Suppressor macrophage treated with lipopolysaccharide for 1 hour (primary cell): ENCODE measurements around the gene CFAP300.

Experiments
- DNase-seq, 3 donors: peaks; one replicate each; pipeline ENCODE4 v3.0.0-alpha.2; 2020 to 2022

Gene CFAP300

DNA sequence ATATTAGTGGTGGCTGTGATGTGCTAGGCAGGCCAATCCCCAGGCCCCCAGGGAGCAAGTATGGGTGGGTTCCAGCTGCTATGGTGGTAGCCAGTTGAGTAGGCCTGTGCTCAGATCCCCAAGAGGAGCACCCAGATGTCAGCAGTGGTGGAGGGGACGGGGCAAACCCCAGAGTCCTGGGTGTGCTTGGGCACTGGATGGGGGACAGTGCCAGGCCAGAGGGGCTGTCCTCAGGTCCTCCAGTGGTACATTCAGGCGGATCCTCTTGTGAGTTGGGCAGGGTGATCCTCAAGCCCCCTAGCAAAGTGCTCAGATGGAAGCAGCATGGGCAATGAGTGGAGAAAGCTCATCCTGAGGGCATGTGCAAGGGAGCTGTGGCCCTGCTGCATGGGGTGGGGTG is 26.0 kb downstream of the CFAP300 start:
- no peak for DNase-seq

DNA sequence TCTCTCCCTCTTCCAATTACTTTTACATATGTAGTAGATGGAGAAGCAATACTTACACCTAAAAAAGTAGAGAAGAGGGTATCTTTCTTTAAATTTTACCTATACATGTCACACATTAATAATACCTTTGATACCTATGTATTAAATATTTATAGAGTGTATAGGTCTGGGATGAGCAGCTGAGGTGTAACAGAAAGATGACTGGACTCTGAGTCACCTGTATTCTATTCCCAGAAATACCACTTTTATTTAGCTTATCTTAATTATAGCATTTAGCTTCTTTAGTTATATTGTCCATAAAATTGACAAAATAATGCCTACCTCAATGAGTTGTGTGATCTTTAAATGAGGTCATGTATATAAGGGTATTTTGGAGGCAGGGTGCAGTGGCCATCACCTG is 32.4 kb downstream of the CFAP300 start:
- no peak for DNase-seq

DNA sequence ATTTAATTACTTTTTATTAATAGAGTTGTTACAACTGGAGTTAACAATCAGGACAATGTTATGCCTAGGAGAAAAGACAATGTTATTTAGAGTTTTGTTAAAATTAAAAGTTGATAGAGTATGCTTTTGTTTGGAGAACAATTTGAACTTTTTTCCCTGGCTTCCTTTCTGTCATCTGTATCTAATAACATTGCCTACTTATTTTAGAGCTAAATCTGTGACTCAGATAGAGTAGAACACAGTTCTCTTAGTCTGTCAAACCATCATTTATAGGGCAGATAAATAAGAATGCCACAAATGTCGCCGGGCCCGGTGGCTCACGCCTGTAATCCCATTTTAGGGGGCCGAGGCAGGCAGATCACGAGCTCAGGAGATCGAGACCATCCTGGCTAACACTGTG is 34.1 kb downstream of the CFAP300 start:
- no peak for DNase-seq

DNA sequence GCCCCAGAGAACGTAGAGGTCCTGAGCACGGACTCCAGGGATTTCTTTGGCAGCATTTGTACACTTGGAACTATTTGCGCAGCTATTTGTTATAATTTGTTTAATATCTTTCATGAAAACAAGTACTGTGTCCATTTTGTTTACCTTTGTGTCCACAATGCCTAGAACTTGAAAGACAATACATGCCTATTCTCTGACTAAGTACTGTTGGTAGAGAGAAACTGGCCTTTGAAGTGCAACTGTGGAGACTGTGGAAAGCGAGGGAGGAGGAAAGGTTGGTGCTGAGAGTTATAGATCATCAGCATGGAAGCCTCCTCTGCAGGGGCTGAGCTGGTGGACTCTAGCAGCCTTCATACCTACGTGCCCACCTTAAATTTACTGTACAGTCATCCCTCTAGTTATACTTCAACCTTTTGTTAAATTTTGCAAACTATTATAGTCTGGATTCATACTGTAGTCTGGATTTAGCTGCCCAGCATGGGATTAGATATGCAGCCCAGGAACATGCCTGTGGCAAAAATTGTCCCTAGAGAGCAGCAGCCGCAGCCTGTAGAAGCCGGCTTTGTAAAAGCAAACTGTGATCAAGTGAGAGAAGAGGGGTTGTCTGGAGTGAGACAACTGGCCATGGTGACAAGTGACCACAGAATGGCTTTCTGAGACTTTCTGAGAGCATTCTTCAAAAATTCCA is 38.8 kb downstream of the CFAP300 start:
- DNase-seq: no peak

DNA sequence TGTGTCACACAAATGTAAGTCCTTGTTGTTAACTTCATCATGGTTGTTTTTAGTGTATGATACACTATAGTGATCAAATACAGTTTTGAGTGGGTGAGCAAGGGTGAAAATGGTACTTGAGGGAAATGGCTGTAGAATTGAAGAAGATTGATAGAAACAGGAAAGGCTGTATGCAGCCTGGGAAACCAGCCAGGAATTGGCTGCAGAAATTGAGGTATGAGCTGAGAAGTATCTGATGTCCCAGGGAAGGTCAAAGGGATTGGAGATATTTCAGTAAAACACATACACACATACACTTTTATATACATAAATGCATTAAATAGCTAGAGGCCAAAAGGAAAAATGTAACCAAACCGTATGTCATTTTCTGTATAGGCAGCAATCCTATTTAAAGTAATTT is 49.9 kb downstream of the CFAP300 start:
- DNase-seq: no peak

DNA sequence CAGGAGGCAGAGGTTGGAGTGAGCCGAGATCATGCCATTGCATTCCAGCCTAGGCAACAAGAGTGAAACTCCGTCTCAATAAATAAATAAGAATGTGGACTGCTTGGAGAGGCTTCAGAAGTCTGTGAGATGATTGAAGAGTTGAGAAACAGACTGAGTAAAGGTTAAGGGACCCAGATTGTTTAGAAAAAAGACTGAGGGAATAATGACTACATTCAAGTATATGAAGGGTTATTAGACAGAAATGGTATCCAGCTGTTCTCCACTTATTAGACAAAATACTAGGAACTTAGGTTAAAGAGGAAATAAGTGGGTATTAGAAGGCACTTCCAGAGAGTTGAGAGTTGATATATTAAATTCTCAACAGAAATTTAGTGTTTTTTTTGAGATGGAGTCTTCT is 52.5 kb downstream of the CFAP300 start:
- no peak for DNase-seq

DNA sequence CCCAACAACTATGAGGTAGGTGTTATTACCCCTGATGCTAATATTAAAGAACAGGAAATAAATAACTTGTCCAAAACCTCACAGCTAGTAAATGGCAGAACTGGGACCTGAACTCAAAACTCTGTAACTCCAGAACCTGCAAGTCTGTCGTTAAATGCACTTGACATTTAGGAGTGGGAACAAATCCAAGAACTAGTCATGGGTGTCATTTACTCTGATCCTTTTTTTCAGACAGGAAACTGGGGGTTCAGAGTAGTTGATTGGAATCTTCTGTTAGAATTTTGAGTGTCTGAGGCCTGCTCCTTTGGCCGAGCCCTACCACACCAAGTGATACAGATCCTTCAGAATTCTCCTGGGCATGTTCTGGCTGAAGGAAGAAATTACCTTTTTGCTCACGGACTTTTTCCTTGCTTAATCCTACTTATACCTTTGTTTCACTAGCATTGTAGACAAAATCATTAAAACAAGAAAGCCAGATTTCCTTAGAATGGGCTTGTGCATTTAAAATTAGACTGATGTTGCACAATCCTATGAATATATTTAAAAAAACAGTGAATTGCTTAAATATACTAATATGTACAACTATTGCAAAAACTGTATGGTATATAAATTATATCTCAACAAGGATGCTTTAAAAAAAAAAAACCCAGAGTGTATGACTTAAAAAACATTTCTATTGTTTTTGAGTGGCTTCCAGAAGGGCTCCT is 61.6 kb downstream of the CFAP300 start:
- DNase-seq: no peak

DNA sequence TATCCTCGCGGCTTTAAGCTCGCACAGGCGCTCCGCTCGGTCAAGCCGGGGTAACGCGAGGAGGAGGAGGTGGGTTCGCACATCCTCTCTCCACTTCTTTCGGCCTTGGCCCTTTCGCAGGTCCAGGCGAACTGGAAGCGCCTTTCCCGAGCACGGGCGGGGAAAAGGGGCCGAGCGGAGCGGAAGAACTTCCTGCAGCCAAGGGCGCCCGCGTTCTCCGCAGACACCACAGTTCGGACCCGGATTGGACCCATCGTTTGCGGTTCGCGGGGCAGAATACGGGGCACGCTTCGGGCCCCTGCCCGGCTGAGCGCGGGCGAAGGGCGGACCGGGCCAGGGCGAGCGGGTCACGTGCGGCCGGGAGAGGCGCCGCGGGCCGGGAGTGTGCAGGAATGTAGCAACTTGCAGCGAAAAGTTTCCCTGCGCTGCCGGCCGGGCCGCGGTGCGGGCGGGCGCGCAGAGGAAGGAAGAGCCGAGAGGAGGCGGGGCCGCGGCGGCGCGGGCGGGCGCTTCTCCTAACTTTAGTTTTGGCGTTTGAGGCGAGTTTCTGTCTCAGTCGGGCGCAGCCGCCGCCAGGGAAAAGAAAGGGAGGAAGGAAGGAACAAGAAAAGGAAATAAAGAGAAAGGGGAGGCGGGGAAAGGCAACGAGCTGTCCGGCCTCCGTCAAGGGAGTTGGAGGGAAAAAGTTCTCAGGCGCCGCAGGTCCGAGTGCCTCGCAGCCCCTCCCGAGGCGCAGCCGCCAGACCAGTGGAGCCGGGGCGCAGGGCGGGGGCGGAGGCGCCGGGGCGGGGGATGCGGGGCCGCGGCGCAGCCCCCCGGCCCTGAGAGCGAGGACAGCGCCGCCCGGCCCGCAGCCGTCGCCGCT is 62.9 kb downstream of the CFAP300 start, which contains the start of gene YAP1:
Gene YAP1 (plus strand): TSS at position 552 of the 865 bp plus-strand sequence. CDS start 402 bp downstream, outside the sequence.
- peak; percentile 77 to 93 (median 88) for DNase-seq

DNA sequence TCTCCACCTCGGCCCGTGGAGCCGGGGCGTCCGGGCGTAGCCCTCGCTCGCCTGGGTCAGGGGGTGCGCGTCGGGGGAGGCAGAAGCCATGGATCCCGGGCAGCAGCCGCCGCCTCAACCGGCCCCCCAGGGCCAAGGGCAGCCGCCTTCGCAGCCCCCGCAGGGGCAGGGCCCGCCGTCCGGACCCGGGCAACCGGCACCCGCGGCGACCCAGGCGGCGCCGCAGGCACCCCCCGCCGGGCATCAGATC is 63.4 kb downstream of the CFAP300 start:
- no peak for DNase-seq

DNA sequence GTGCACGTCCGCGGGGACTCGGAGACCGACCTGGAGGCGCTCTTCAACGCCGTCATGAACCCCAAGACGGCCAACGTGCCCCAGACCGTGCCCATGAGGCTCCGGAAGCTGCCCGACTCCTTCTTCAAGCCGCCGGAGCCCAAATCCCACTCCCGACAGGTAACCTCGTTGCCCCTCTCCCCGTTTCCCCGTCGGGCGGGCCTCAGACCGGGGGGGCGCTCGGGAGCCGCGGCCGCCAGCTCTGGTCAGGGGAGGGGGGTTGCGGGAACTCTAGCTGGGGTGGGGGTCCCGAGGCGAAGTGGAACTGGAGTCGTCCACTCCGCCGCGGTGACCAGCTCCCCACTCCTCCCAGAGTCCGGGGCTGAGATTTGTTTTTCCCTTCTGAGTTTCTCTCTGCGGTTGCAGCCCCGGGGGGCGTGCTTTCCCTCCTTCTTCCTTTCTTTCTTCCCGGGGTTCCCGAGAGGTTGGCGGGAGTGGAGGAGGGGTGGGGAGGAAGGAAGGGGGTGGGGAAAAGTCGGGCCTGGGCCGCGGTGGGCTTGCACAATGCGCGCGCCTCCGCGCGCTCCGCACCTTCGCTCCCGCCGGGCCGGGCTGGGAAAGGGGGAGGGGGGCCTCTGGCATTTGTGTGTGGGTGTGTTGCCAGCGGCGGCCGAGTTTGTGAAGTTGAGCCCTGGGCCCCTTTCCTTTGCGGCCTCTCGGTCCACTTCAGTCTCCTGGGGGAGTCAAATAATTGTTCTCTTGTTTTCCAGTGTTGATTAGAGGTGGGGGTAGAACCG is 64.0 kb downstream of the CFAP300 start:
- peak in 1 of 3 donors; percentile 8 for DNase-seq

DNA sequence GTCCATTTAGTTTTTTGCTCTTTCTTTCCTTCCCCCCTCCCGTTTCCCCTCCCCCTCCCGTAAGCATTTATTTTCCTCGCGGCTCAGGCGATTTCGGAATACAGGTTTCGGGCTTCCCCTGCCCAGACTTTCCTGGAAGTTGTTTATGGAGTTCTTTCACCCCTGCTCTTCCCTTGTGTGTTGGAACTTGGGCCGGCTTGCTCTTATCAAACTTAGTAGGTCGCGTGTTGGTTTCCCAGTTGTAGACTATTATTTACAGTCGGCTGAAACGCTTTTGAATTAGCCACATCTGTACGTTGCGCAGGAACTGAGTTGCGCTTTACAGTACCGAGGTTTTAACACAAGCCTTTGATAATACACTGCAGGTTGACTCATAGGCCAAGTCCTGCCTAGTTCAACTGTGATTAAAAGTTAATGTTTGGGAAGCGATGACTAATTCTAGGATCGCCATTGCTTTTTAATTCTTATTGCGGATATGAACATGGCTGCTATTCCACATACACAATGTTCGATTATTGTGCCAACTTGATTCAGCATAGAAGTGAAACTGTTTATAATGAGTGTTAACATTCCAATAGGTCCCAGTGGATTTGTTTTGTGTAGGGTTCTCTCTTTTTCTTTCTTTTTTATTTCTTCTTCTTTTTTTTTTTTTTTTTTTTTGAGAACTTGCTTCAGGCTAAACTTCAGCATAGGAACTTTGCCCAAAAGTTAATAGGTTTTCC is 64.7 kb downstream of the CFAP300 start:
- peak; percentile 38 to 66 (median 60) for DNase-seq

DNA sequence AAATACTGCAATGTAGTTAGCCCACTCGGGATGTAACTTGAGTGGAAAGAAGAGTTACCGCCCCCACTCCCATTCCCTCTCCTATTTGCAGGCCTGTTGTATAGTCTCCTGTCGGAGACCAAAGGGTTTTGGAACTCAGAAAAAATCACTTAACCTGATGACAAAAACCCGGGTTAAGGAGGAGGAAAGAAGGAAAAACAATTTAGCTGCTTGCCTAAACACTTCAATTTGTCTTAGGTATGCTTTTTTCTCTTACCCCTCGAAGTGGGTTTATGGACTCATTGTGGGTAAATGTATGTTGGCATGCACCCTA is 65.2 kb downstream of the CFAP300 start:
- DNase-seq: no peak

DNA sequence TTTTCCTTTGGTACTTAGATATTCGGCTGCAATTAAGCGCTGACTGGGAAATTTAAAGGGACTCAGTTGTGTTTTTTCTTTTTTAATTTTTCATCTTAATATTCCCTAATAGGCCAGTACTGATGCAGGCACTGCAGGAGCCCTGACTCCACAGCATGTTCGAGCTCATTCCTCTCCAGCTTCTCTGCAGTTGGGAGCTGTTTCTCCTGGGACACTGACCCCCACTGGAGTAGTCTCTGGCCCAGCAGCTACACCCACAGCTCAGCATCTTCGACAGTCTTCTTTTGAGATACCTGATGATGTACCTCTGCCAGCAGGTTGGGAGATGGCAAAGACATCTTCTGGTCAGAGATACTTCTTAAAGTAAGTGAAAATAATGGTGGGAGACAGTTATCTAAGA is 66.8 kb downstream of the CFAP300 start:
- DNase-seq: no peak

DNA sequence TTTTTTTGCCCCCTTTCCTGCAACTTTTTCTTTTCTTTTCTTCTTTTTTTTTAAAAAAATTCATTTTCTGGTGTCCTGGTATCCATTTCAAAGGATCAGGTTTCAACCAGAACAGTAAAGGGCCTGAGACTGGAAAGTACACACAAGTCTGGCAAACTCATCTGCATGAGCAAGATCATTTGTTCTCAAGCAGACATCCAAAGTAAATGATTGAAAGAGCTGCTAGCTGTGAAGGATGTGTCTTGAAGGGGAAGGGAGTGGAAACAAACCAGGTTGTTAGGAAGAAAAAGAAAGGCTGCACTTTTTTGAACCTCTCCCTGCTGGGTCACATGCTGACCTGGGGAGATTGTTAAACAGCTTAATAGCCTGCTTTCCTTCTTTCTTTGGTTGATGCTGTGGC is 68.3 kb downstream of the CFAP300 start:
- no peak for DNase-seq

DNA sequence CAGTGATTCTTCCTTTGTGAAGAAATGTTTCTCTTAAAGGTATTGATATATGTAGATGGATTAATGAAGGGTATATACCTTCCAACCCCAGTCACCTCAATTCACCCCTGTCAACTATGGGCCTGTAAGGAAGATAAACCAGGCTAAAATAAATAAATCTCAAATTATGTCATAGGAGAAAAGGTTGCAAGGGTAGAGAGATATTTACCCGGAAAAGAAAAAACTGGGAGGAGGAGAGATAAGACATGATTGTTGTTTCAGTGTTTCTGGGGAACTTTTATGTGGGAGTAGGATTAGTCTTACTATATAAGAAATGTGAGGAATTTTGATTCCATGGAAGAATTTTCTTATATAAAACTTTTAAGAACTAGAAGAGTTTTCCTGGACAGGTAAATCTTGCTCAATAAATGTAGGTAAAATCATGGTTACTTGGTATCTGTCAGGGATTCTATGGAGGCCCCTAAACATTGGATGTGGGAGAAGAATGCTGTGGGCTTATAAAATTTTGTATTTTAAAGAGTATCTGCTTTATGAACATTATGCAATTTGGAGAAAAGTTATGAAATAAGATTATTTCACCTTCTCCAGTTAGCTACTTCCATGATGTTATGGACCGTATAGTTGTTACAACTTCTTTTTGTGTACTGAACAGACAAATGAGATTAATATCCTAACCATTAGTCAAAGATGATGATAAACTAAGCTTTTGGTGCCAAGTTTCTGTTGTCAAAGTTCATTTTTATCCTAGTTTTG is 69.4 kb downstream of the CFAP300 start:
- DNase-seq: no peak

DNA sequence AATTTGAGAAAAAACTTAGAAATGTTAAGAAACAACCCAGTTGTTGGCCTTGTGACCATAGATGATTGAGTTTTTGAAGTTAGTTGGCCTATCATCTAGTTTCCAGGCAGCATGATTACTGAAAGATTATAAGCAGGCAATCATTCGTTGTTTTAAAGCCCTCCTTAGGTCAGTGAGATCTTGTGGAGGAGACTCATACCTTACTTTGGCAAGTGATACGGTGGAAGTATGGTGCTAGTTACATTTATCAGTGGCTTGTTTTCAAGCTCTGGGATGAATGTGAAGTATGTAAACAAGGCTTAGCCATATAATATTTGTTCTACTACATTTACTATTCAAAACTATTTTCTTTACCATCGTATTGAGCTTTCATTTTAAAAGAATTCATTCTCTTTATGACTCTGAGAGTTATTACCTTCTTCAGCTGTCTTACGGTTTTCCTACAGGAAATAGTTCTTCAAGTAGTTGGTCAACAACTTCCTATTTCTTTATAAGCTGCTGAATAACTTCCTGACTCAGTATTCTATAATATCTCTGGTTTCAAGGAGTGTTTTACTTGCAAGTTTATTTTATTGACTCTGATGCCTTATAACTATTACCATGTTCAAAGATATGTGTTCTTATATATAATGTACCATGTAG is 70.4 kb downstream of the CFAP300 start:
- DNase-seq: peak in 1 of 3 donors; percentile 12

DNA sequence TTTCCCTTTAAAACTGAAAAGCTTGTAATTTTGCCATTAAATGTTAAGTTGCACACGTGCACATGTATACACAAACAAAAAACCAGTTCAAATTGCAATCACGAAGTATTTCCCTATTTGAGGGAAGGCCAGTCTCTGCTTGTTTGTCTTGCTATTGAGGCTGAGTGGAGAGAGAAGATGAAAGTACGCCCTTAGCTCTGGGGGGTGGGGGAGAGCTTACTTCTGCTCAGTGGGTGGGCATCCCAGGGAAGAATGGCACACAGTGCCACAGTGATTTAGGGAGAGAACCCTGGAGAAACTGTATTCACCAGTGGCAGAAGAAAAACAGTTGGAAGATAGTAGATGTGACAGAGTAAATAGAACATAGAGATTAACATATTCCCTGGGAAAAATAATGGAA is 71.7 kb downstream of the CFAP300 start:
- no peak for DNase-seq

DNA sequence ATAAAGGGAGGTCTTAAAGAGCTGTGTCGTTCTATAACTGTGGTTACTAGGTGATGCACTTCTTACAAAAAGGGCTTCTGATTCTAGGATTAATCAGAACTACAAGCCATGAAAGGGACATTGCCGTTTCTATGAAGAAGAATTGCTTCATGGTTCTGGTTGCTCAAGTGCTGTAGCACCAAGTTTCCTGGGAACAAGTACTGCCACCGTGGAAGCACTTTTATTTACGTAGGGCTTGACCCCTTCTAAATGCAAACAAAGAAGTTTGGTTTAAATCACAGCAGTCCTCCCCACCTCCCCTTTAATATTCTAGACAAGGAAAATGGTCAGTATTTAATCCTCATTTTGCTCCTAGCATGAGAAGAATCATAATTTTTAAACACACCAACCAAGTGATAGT is 72.8 kb downstream of the CFAP300 start:
- no peak for DNase-seq

DNA sequence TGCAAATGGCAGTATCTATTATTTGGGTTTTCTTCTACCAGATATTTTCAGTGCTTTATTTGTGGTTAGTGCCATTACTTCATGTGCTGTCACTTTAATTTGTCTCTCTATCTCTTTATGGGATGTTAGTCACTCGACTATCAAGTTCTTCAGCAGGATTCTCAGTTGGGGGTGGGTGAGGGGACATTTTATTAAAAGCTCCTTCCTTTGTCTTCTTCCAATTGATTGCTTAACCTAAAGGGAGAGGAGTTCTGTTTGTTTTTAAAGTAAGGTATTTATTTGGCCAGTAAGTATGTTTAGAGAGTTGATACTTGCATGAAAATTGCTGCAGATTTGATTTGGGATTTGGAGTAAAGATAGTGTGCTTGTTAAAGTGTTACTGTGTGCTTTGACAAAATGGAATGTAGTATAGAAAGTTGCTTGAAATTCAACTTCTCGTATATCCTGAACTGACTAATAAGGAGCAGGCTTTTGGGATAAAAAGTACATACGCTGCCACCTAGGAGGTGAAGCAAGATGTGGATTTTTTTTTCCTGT is 73.3 kb downstream of the CFAP300 start:
- DNase-seq: no peak

DNA sequence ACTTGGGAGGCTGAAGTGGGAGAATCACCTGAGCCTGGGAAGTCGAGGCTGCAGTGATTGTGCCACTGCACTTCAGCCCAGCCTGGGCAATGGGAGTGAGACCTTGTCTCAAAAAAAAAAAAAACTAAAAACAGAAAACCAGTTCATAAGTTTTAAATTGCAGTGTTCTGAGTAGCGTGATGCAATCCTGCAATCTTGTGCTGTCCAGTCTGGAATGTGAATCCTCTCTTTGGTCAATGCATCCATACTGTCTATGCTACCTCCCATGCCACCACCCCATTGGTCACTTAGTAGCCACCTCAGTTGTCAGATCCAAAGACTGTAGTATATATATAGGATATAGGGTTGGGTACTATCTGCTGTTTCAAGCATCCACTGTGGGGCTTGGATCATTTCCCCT is 74.1 kb downstream of the CFAP300 start:
- DNase-seq: no peak
